Neural progenitor cell (in vitro differentiated cells): ENCODE measurements around the gene ANKRD1.

Experiments used
- CTCF ChIP-seq: fragments of 200-600 bp; sonication (generic); IDR thresholded peaks from 2 replicates; pipeline ENCODE4 v1.5.1; 2017; ENCODE audit warnings: antibody characterized with exemption, mild to moderate bottlenecking
- EZH2 ChIP-seq: fragments of 200-600 bp; sonication (generic); IDR thresholded peaks from 2 replicates; pipeline ENCODE4 v1.6.1; 2017; ENCODE audit warnings: antibody characterized with exemption, mild to moderate bottlenecking, moderate library complexity
- EZH2phosphoT487 ChIP-seq: fragments of 200-600 bp; sonication (generic); IDR thresholded peaks from 2 replicates; pipeline ENCODE4 v1.6.1; 2017; ENCODE audit warnings: antibody characterized with exemption

DNA sequence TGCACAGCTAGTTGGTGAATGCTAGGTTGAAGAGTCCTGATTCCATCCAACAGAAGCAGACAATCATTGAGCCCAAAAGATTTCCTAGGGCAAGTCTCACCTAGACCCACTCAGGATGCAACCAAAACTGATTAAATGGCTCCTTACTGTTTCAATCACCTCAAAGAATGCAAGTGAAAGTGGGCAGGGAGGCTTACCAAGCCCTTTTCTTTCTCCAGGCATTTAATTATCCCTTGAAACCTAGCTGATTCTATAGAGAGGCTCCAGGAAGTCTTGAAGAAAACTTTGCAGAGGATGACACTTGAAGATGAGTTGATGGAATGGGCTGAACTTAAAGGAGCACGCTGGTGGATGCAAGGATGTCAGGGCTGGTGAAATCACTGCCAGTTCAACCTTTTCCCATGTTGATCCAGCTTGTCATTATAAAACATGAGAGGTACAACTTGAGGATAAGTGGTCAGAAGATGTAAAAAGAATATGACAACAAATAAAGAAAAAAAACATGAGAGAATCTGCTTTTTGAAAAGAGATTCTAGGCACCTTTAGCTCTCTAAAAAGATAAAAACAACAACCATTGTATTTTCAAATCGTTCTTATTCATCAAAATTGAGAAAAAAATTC, 2.3 kb upstream of the ANKRD1 start:
- TF ChIP-seq CTCF (no peak), EZH2 (no peak), EZH2phosphoT487 (no peak)
